CD4-positive, alpha-beta T cell (primary cell): ENCODE results near the gene PSPC1. TPM values are rescaled to one million over a fixed set of nuclear protein-coding genes. Genes with fewer than 3 reads are reported as not detected.
A peak's percentile ranks its signal among the peaks of the same experiment; 100 is the strongest.

Experiments used
- ATAC-seq: fragments of 200-7000 bp; cut with Tn5 transposase; one replicate; pipeline ENCODE4 v1.10.0; 2022; ENCODE audit warnings: mild to moderate bottlenecking; ENCODE audit not compliant: poor library complexity
- CTCF ChIA-PET: fragments of 350-600 bp; sonication (Branson Sonifier 250); formaldehyde crosslinking; loops from one replicate; lab custom pipeline; 2021; ENCODE audit warnings: antibody characterized with exemption, inconsistent platforms; lab: Charles Lee
- POLR2A ChIA-PET: fragments of 350-600 bp; sonication (Branson Sonifier 250); formaldehyde crosslinking; loops from one replicate; lab custom pipeline; 2021; ENCODE audit warnings: antibody characterized with exemption, inconsistent platforms; lab: Charles Lee
- DNase-seq, 14 experiments: peaks; one replicate each; pipeline ENCODE4 v3.0.0-alpha.2; 2013 to 2020; ENCODE audit warnings: mixed read lengths in 2 of 14
- H3K27ac ChIP-seq, 2 donors: one replicate each; pipeline versions ENCODE4 v1.5.1 to v1.7.0; 2013; ENCODE audit warnings: low read length in 2 of 2, low read depth in 1 of 2, mild to moderate bottlenecking in 1 of 2
- H3K27me3 ChIP-seq, 2 experiments: 1 replicate in 1 of 2; 2 replicates in 1 of 2; pipeline versions ENCODE4 v1.6.1 to v1.7.0; 2013; ENCODE audit warnings: low read length in 2 of 2, control low read depth in 1 of 2, mild to moderate bottlenecking in 1 of 2, moderate library complexity in 1 of 2; ENCODE audit not compliant: insufficient read depth in 2 of 2, control insufficient read depth in 1 of 2
- H3K36me3 ChIP-seq: one replicate; pipeline ENCODE4 v1.6.1; 2013; ENCODE audit warnings: low read length, control low read depth; ENCODE audit not compliant: insufficient read depth
- H3K4me1 ChIP-seq: one replicate; pipeline ENCODE4 v1.6.1; 2013; ENCODE audit warnings: low read length, control low read depth; ENCODE audit not compliant: insufficient read depth
- H3K4me3 ChIP-seq: one replicate; pipeline ENCODE4 v1.5.1; 2013; ENCODE audit warnings: mild to moderate bottlenecking, low read length, moderate library complexity
- H3K9me3 ChIP-seq, 2 experiments: 1 replicate in 1 of 2; 2 replicates in 1 of 2; pipeline versions ENCODE4 v1.6.1 to v1.7.0; 2013; ENCODE audit warnings: low read length in 2 of 2, mild to moderate bottlenecking in 2 of 2, control low read depth in 1 of 2, moderate library complexity in 1 of 2; ENCODE audit not compliant: control insufficient read depth in 1 of 2, insufficient read depth in 1 of 2
- H3K27ac Mint-ChIP-seq: one replicate; pipeline ENCODE4 v1.8.0; 2020; ENCODE audit warnings: mixed read lengths
- H3K27me3 Mint-ChIP-seq: one replicate; pipeline ENCODE4 v1.8.0; 2021; ENCODE audit warnings: mixed read lengths
- H3K36me3 Mint-ChIP-seq: one replicate; pipeline ENCODE4 v1.8.0; 2021; ENCODE audit warnings: low read depth, mixed read lengths
- H3K4me1 Mint-ChIP-seq: one replicate; pipeline ENCODE4 v1.8.0; 2021; ENCODE audit warnings: low read depth, mixed read lengths
- H3K4me3 Mint-ChIP-seq: one replicate; pipeline ENCODE4 v1.8.0; 2020; ENCODE audit warnings: mild to moderate bottlenecking, mixed read lengths
- H3K9me3 Mint-ChIP-seq: one replicate; pipeline ENCODE4 v1.8.0; 2020; ENCODE audit warnings: mixed read lengths
- CTCF ChIP-seq: fragments of 200-600 bp; IDR thresholded peaks from one replicate; pipeline ENCODE4 v1.8.0; 2022; ENCODE audit warnings: antibody characterized with exemption, mild to moderate bottlenecking
- intact Hi-C, 2 experiments: fragments of 100-400 bp; cut with DNase I in 1 of 2; cut with micrococcal nuclease in 1 of 2; formaldehyde crosslinking; loops; one replicate each; pipeline versions ENCODE4 v1.15.1 to v1.9.0; 2023 to 2025; cut with DNase I, micrococcal nuclease
- total RNA-seq, 174 experiments: library from RNA in 2 of 174; stranded (reverse) in 2 of 174; gene quantifications; one replicate each; pipeline ENCODE4 v1.2.3 and lab custom pipeline; 2021 to 2026

The PSPC1 gene
- total RNA-seq, 2 experiments from 2014 or later = 71.0 to 71.9 TPM

GRCh38 chr13:19759669-19760068, 23.1 kb downstream of the PSPC1 start:
- Mint-ChIP-seq H3K4me1 (peaks cover 49% of the 10 kb centered on the region), H3K4me3 (no peak overlapping the region), H3K36me3 (peaks cover 93% of the 10 kb centered on the region), H3K9me3 (no peaks in the 10 kb centered on the region), H3K27me3 (no peaks in the 10 kb centered on the region), H3K27ac (no peak overlapping the region)
- Histone ChIP-seq H3K27me3 (no peaks in the 10 kb centered on the region), H3K27ac (no peak overlapping the region), H3K4me1 (peaks cover 23% of the 10 kb centered on the region), H3K4me3 (no peak overlapping the region), H3K9me3 (no peaks in the 10 kb centered on the region), H3K36me3 (peaks cover 73% of the 10 kb centered on the region)
- ChIA-PET CTCF (no interaction called here), POLR2A (no interaction called here)
- intact Hi-C loops = loop anchor here in 1 of 2 experiments (5.0 kb wide), 1 partner anchor 103 kb away; the partner anchor contains the start of gene ZMYM5
- DNase-seq = no peak
- TF ChIP-seq CTCF = no peak
- no peak for ATAC-seq

DNA sequence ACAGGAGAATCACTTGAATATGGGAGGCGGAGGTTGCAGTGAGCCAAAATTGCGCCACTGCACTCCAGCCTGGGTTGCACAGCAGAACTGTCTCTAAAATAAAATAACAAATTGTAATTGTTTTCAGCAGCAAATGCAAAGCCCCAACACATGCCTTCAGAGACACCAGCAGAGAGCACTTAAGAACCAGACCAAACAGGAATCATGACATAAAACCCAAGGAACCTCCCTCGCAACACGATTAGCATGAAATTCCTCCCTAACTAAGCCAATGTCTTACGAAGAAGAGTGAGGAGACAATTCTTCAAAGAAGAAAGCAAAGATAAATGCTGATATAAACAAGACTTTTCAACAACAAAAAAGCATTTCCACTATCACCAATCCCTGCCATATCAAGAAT, 40.1 kb downstream of the PSPC1 start:
- H3K9me3 ChIP-seq = no peaks in the 10 kb centered on the region
- H3K4me3 Mint-ChIP-seq = no peak overlapping the region
- H3K36me3 Mint-ChIP-seq = peaks cover 82% of the 10 kb centered on the region
- H3K27me3 Mint-ChIP-seq = no peaks in the 10 kb centered on the region
- no peaks in the 10 kb centered on the region for H3K27me3 ChIP-seq
- H3K4me1 ChIP-seq = no peaks in the 10 kb centered on the region
- no peak overlapping the region for H3K4me3 ChIP-seq
- H3K36me3 ChIP-seq = peaks cover 66% of the 10 kb centered on the region
- ATAC-seq = no peak
- no peak for DNase-seq
- H3K27ac Mint-ChIP-seq = peak overlapping the region; percentile 14
- no peak for TF ChIP-seq CTCF
- intact Hi-C loops = no loop called here
- peaks cover 17% of the 10 kb centered on the region for H3K4me1 Mint-ChIP-seq
- no peaks in the 10 kb centered on the region for H3K9me3 Mint-ChIP-seq
- ChIA-PET POLR2A (interaction anchor here (0.6 kb wide), 2 partner anchors 10 to 826 kb away, joined by 3 to 5 read pairs; no protein-coding TSS in a partner anchor), CTCF (no interaction called here)
- H3K27ac ChIP-seq = no peak overlapping the region

GRCh38 chr13:19737844-19738557, 44.7 kb downstream of the PSPC1 start:
- CTCF ChIA-PET = no interaction called here

More at GRCh38 chr13:19737844-19738557, 44.7 kb downstream of the PSPC1 start:
- no peaks in the 10 kb centered on the region for H3K9me3 Mint-ChIP-seq
- Histone ChIP-seq H3K27me3 (no peaks in the 10 kb centered on the region), H3K4me1 (no peaks in the 10 kb centered on the region), H3K9me3 (no peaks in the 10 kb centered on the region), H3K27ac (no peak overlapping the region), H3K36me3 (peaks cover 66% of the 10 kb centered on the region), H3K4me3 (no peak overlapping the region)
- POLR2A ChIA-PET = no interaction called here
- H3K27ac Mint-ChIP-seq = no peak overlapping the region
- no peak overlapping the region for H3K4me3 Mint-ChIP-seq
- peaks cover 91% of the 10 kb centered on the region for H3K36me3 Mint-ChIP-seq
- intact Hi-C loops = no loop called here
- no peaks in the 10 kb centered on the region for H3K27me3 Mint-ChIP-seq
- TF ChIP-seq CTCF = no peak
- ATAC-seq (no peak), DNase-seq (no peak)
- peaks cover 15% of the 10 kb centered on the region for H3K4me1 Mint-ChIP-seq
